Measurements from ENCODE around the gene CENPN. TPM values are rescaled to one million over a fixed set of nuclear protein-coding genes. Genes with fewer than 3 reads are reported as not detected.

The CENPN gene, protein sequence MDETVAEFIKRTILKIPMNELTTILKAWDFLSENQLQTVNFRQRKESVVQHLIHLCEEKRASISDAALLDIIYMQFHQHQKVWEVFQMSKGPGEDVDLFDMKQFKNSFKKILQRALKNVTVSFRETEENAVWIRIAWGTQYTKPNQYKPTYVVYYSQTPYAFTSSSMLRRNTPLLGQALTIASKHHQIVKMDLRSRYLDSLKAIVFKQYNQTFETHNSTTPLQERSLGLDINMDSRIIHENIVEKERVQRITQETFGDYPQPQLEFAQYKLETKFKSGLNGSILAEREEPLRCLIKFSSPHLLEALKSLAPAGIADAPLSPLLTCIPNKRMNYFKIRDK
- total RNA-seq = 1 to 10 TPM; 2.0 to 4.1 (median 3.5) TPM
- polyA plus RNA-seq = 1 to 10 TPM; 1.4 to 1.5 TPM

- Histone ChIP-seq H3K4me1 (peaks cover 13% of the 10 kb centered on the region in 3 donors), H3K9me3 (no peaks in the 10 kb centered on the region), H3K27ac (peak within 1 kb of the TSS; percentile 97 to 99 (median 98)), H3K4me3 (peak within 1 kb of the TSS; percentile 69 to 98 (median 90)), H3K36me3 (no peaks in the 10 kb centered on the region), H3K27me3 (no peaks in the 10 kb centered on the region)
- intact Hi-C loops (cut with DNase I) = no loop called here
- 0 to 1% methylated on average over 69 to 75 of the region's 75 CpGs for WGBS, 2 donors
- ATAC-seq = peak; percentile 91 to 97 (median 93)
- DNase-seq = peak; percentile 97 to 100 (median 99)
- TF ChIP-seq CTCF (IDR thresholded peaks at IDR 0.05) = no peak
- FAIRE-seq = no peak
These were observed at the start of gene CENPN, which contains the start of gene CMC2 for GRCh38 chr16:81006813-81007695. TSS of gene CENPN (plus strand) at chr16:81007214. CDS start at chr16:81011940, 4,726 bp downstream. TSS of gene CMC2 (minus strand) at chr16:81006885. CDS start at chr16:80997394, 9,491 bp downstream.

DNA sequence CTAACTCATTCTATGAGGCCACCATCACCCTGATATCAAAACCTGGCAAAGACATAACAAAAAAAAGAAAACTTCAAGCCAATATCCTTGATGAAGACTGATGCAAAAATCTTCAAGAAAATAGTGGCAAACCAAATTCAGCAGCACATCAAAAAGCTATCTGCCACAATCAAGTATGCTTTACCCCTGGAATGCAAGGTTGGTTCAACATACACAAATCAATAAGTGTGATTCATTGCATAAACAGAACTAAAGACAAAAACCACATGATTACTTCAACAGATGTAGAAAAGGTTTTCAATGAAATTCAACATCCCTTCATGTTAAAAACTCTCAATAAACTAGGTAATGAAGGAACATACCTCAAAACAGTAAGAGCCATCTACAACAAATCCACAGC lies 48.7 kb upstream of the CENPN start:
- FAIRE-seq (no peak), ATAC-seq (no peak), DNase-seq (no peak)
- H3K27ac ChIP-seq = no peak overlapping the region
- no peaks in the 10 kb centered on the region for H3K27me3 ChIP-seq
- no peak for TF ChIP-seq CTCF (IDR thresholded peaks at IDR 0.05)
- H3K4me3 ChIP-seq = no peak overlapping the region
- no peaks in the 10 kb centered on the region for H3K4me1 ChIP-seq
- H3K36me3 ChIP-seq = no peaks in the 10 kb centered on the region
- intact Hi-C loops (cut with DNase I) = no loop called here
- no peaks in the 10 kb centered on the region for H3K9me3 ChIP-seq

DNA sequence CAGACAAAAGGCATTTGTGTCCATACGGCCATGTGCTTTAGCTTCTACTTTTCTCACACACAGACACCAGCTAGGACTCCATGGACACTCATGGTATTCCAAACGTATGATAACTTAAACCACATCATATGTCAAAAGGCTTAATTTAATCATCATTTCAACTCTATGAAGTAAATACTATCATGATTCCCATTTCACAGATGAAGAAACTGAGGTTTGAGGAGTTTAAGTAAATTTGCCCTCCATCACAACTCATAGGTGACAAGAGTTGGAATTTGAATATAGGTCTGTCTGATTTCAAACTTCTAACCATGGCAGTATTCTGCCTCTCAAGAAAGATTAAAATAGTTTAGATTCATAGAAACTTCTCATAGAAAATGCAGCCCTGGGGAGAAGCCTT lies 44.1 kb upstream of the CENPN start:
- DNase-seq (no peak), FAIRE-seq (no peak), ATAC-seq (no peak)
- no peaks in the 10 kb centered on the region for H3K36me3 ChIP-seq
- intact Hi-C loops (cut with DNase I) = no loop called here
- H3K27me3 ChIP-seq = no peaks in the 10 kb centered on the region
- H3K27ac ChIP-seq = no peak overlapping the region
- no peaks in the 10 kb centered on the region for H3K9me3 ChIP-seq
- no peak overlapping the region for H3K4me3 ChIP-seq
- H3K4me1 ChIP-seq = no peaks in the 10 kb centered on the region
- TF ChIP-seq CTCF (IDR thresholded peaks at IDR 0.05) = no peak
- WGBS, 2 donors = 48 to 55% methylated on average over 2 of the region's 2 CpGs

- no peak for TF ChIP-seq CTCF (IDR thresholded peaks at IDR 0.05)
- intact Hi-C loops (cut with DNase I) = no loop called here
- Histone ChIP-seq H3K9me3 (no peaks in the 10 kb centered on the region), H3K36me3 (no peaks in the 10 kb centered on the region), H3K27ac (no peak overlapping the region), H3K27me3 (no peaks in the 10 kb centered on the region), H3K4me1 (peaks cover 0 to 6% (median 4%) of the 10 kb centered on the region in 3 donors), H3K4me3 (no peak overlapping the region)
- FAIRE-seq (no peak), ATAC-seq (no peak), DNase-seq (no peak)
- WGBS, 2 donors = 62 to 64% methylated on average over 2 of the region's 2 CpGs
These were observed 42.7 kb upstream of the CENPN start for GRCh38 chr16:80964351-80964750.
